Limb (tissue), 2 donors: ENCODE results near the gene CHD5.

Experiments used
- DNase-seq, 2 donors: peaks; one replicate each; pipeline ENCODE4 v3.0.0-alpha.2; 2016; ENCODE audit errors: extremely low spot score in 2 of 2

CHD5 gene

GRCh38 chr1:6174621-6175410 is 5.3 kb downstream of the CHD5 start:
- DNase-seq: no peak

- DNase-seq: no peak
Measured at GRCh38 chr1:6172549-6172948, 7.6 kb downstream of the CHD5 start.

GRCh38 chr1:6171548-6172124 is 8.5 kb downstream of the CHD5 start:
- peak in 1 of 2 donors; percentile 24 for DNase-seq

DNA sequence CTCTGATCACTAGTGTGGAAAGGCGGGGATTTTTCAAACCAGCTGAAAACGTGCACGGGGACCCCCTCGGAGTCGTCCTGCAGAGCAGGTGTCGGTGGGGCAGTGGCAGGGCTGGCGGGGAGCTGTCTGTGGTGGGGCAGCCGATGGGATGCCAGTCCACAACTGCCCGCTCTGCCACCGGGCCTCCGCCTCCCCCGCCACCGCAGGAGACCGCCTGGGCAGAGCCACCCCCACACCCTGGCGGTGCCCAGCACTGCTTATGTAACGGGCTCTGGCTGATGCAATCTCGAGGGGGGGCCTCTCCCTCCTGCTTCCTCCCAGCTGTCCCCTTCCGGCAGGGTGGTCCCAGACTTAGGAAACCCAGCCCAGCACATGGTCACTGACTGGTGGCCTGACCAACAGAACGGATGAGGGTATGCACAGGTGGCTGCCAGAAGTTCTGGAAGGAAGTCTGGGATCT is 9.3 kb downstream of the CHD5 start:
- DNase-seq: no peak

GRCh38 chr1:6170116-6170741 is 9.9 kb downstream of the CHD5 start:
- no peak for DNase-seq

DNA sequence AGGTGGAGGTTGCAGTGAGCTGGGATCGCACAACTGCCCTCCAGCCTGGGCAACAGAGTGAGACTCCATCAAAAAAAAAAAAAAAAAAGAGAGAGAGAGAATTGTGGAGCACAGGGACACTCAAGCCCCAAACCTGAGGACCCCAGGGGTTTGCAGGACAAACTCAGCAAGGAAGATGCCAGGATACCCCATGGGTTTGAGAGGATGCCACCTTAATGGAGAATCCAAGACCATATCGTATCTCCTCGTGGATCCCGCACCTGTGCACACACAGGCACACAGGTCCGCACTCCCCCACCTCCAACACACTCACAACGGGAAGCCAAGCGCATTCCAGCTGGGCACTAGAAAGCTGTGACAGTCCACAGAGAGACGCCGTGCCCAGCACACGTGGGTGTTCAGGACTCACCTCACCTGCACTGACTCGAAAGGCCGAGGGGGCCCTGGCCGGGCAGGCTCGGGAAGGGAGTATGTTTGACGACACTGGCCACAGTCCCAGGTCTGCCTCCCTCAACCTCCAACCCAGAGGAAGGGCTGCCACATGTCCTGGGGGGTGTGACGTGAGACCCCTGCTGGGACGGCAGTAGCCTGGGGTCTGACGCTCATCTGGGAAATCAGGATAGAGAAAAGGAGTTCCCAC is 11.1 kb downstream of the CHD5 start:
- no peak for DNase-seq

GRCh38 chr1:6167391-6168303 is 12.5 kb downstream of the CHD5 start:
- no peak for DNase-seq

- no peak for DNase-seq
Measured at GRCh38 chr1:6166655-6167390, 13.3 kb downstream of the CHD5 start.

- DNase-seq: no peak
Measured at GRCh38 chr1:6166221-6166620, 13.9 kb downstream of the CHD5 start.

DNA sequence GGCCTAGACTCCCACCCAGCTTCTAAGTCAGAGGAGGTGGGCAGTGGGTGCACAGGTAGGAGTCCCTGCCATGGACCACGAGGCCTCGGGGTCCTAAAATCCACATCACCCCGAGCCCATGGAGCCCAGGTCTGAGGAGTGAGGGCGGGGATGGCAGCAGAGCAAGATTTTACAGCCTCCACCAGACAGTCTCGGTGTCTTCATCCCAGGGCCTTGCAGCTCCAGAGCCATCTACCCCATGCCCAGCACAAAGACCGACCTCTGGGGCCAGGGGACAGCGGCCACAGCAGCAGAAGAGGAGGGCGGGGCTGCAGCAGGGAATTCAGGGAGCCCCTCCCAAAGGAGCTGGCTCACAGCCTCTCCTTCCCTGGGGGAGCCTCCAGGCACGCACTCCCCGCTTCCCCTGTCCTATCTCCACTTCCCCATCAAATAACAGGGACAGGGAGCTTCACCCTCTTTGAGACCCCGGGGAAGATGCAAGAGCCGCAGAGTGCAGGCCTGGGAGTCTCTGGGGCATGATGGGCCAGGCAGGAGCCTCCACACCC is 14.6 kb downstream of the CHD5 start:
- no peak for DNase-seq

GRCh38 chr1:6165027-6165426 is 15.1 kb downstream of the CHD5 start:
- no peak for DNase-seq

- DNase-seq: no peak
Measured at GRCh38 chr1:6163973-6164617, 16.0 kb downstream of the CHD5 start.

- DNase-seq: no peak
Measured at GRCh38 chr1:6163191-6163972, 16.7 kb downstream of the CHD5 start.

DNA sequence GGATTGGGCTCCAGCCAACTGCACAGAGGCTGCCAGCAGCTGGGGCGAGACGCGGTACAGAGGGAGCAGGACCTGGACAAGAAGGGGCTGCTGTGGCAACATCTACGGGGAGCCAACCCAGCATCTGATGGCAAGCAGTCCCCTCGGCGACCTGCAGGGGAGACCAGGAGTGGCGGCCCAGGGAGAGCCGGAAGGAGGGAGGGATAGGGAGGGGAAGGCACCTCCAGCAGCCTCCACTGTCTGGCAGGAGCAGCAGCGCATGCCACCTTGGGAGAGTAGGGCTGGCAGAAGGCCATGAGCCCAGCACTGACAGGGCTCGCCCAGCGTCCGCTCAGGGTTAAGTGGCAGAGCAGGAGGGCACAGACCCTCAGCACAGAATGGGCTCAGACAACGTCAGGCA is 17.3 kb downstream of the CHD5 start:
- DNase-seq: no peak

- no peak for DNase-seq
Measured at GRCh38 chr1:6162341-6162740, 17.8 kb downstream of the CHD5 start.

GRCh38 chr1:6158181-6158580 is 21.9 kb downstream of the CHD5 start:
- DNase-seq: no peak

DNA sequence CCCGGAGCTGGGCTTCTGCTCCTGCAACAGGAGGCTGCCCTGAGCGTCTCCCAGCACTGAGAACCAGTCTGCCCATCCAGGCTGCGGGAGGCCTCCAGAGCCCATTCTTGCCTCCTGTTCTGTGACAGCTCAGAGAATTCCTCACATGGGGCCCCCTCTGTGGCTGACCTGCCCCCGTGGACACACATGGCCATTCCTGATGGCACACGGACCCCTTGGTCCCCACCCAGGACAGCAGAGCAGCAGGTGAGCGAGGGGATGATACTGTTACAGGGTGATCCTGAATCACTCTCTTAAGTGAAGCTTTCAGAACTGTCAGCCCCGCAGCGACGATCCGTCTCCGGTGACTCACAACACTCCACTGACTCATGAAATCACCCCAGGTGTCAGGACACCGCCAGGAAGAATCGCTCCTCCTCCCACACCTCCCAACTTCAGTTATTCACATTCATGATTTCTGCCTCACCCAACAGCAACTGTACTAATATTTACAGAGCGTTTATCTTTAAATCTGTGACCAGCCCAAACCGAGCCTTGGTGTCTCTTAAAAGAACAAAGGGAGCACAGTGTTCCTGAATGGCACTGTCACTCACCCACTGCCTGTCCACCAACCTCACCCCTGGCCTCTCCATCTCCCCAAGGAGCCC is 22.5 kb downstream of the CHD5 start:
- no peak for DNase-seq

DNA sequence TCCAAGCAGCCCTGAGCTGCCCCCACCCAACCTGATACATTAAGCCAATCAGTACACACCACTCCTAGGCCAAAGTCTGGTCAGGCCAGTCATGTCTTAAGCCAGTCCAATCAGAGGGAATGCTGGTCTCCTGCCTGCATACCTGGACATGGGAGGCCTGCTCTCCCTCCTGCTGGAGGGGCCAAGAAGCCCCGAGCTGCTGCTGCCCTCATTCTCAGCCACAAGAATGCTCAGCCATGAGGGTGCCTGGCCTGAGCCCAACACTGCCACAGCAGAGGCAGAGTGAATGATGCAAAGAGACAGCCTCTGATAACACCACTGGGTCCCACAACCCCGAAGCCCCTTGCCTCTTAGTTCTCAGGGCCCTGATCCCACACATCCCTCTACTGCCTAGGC is 23.0 kb downstream of the CHD5 start:
- DNase-seq: no peak
